CD4-positive, alpha-beta T cell treated with Interleukin-17A for 1 hour (primary cell): ENCODE results near the gene PRR35.

Experiments used
- DNase-seq: peaks from one replicate; pipeline ENCODE4 v3.0.0-alpha.2; 2020

Gene PRR35

GRCh38 chr16:598823-599739 is 38.9 kb downstream of the PRR35 start:
- no peak for DNase-seq

- DNase-seq = no peak
Measured at GRCh38 chr16:600781-601180, 40.6 kb downstream of the PRR35 start.

- DNase-seq = no peak
Measured at GRCh38 chr16:603933-604332, 43.7 kb downstream of the PRR35 start.

GRCh38 chr16:606656-607307 is 46.6 kb downstream of the PRR35 start:
- no peak for DNase-seq

- DNase-seq = no peak
Measured at GRCh38 chr16:608019-608418, 47.8 kb downstream of the PRR35 start.

- no peak for DNase-seq
Measured at GRCh38 chr16:609316-609715, 49.1 kb downstream of the PRR35 start.

- DNase-seq = no peak
Measured at GRCh38 chr16:609984-610383, 49.8 kb downstream of the PRR35 start.

- DNase-seq = peak; percentile 60
Measured at GRCh38 chr16:610513-611381, 50.6 kb downstream of the PRR35 start.

GRCh38 chr16:615122-615521 is 54.9 kb downstream of the PRR35 start:
- DNase-seq = no peak
